ENCODE measurements around the gene PCMT1.
"Not testable (repeated sequence)": the region's sequence is repeated elsewhere in the genome, so short reads cannot be mapped to it uniquely, and the experiment has no call there.

The PCMT1 gene

GRCh38 chr6:149750136-149750609 is 632 bp downstream of the PCMT1 start:
- peak; percentile 88 for DNase-seq (ENCODE audit: low spot score)

DNA sequence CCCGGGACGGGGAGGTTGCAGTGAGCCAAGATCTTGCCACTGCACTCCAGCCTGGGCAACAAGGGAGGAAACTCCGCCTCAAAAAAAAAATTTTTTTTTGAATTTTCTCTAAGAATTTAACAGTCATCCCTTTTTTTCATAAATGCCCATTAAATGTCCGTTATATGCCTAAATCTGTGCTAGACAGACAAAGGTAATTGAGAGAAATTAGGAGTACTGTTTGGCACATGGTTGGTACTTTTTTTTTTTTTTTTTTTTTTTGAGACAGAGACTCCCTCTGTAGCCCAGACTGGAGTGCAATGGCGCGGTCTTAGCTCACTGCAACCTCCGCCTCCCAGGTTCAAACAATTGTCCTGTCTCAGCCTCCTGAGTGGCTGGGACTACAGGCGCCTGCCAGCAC is 1.7 kb downstream of the PCMT1 start:
- no peak for DNase-seq (ENCODE audit: low spot score)

GRCh38 chr6:149751920-149752319 is 2.4 kb downstream of the PCMT1 start:
- DNase-seq (ENCODE audit: low spot score), result not testable (repeated sequence)

- DNase-seq (ENCODE audit: low spot score), result no peak
Observed at GRCh38 chr6:149752600-149753373, 3.2 kb downstream of the PCMT1 start.

DNA sequence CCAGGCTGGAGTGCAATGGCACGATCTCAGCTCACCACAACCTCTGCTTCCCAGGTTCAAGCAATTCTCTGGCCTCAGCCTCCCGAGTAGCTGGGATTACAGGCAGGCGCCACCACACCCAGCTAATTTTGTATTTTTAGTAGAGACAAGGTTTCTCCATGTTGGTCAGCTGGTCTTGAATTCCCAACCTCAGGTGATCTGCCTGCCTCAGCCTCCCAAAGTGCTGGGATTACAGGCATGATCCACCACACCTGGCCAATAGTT is 3.8 kb downstream of the PCMT1 start:
- DNase-seq (ENCODE audit: low spot score), result not testable (repeated sequence)

- no peak for DNase-seq (ENCODE audit: low spot score)
Observed at GRCh38 chr6:149754548-149754947, 5.0 kb downstream of the PCMT1 start.

- no peak for DNase-seq (ENCODE audit: low spot score)
Observed at GRCh38 chr6:149755300-149756260, 6.0 kb downstream of the PCMT1 start.

- DNase-seq (ENCODE audit: low spot score), result no peak
Observed at GRCh38 chr6:149756261-149756636, 6.7 kb downstream of the PCMT1 start.

- no peak for DNase-seq (ENCODE audit: low spot score)
Observed at GRCh38 chr6:149761438-149761837, 11.9 kb downstream of the PCMT1 start.

DNA sequence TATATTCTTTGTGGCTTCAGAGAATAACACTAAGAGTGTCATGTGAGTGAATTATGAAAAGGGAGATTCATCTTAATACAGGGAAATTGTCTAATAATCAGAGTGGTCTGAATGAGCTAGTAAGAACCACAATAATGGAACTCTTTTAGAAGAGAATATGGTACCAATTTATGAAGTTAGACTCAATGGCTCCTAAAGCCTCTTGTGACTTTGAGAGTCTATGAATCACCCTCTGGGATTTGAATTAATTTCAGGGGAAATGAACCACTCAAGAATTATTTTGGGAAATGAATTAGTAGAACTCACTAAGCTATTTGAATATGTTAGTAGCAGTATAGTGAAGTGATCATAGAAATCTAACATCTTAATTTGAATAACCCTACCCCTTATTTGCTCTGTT is 14.3 kb downstream of the PCMT1 start:
- DNase-seq (ENCODE audit: low spot score), result no peak

DNA sequence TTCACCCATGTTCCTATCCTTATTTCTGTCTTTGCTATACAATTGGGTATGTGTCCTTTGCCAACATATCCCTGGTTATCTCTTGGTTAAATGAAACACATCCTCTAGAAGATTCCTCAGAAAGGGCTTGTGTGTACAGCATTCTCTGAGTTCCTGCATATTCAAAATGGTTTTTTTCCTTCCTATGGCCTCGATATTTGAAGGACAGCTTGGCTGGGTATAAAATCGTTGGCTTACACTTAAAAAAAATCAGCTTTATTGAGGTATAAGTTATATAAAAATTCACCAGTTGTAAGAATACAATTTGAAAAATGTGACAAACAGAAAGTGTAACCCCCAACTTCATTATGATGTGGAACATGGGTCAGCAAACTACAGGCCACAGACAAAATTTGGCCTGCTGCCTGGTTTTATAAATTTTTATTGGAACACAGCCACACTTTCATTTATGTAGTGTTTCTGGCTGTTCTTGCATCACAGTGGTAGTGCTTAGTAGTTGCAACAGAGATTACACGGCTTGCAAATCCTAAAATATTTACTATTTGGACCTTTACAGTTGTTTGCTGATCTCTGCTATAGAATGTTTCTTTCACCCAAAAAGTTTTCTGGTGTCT is 16.7 kb downstream of the PCMT1 start:
- DNase-seq (ENCODE audit: low spot score), result no peak

DNA sequence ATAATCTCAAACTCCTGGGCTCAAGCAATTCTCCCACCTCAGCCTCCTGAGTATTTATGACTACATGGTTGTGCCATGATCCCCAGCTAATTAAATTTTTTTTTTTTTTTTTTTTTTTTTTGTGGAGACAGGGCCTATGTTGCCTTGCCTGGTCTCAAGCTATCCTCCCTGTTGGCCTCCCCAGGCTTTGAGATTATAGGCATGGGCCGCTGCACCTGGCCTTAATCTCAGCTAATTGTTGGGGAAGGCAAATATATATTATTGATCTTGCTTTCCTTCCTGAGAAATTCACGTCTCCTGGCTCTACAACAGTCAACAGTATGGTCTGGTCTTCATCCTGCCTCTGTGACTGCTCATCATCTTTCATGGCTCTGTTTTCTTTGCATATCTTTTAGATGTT is 20.1 kb downstream of the PCMT1 start:
- no peak for DNase-seq (ENCODE audit: low spot score)

- no peak for DNase-seq (ENCODE audit: low spot score)
Observed at GRCh38 chr6:149771185-149771584, 21.6 kb downstream of the PCMT1 start.

DNA sequence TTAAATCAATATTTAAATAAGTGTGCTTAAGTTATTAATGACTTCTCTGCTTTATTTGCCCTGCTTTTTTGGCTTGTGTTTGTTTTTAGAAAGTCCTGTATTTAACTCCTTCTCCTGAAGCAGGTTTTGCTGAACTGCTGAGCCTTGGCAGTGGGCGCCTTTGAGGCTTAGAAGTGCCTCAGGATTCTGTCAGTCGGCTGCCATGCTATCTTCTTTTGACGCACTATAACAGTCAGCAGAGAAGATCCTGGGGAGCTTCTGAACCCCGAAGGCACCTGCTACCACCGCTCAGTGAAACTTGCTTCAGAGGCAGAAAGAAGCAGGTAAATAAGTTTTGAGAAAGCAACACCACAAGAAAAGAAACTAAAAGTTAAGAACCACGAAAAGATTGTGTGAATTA is 22.4 kb downstream of the PCMT1 start:
- DNase-seq (ENCODE audit: low spot score), result no peak

- DNase-seq (ENCODE audit: low spot score), result no peak
Observed at GRCh38 chr6:149777624-149778023, 28.1 kb downstream of the PCMT1 start.

- DNase-seq (ENCODE audit: low spot score), result no peak
Observed at GRCh38 chr6:149779644-149779963, 30.1 kb downstream of the PCMT1 start.

GRCh38 chr6:149781715-149782114 is 32.2 kb downstream of the PCMT1 start:
- no peak for DNase-seq (ENCODE audit: low spot score)

GRCh38 chr6:149782337-149782736 is 32.8 kb downstream of the PCMT1 start:
- DNase-seq (ENCODE audit: low spot score), result no peak

DNA sequence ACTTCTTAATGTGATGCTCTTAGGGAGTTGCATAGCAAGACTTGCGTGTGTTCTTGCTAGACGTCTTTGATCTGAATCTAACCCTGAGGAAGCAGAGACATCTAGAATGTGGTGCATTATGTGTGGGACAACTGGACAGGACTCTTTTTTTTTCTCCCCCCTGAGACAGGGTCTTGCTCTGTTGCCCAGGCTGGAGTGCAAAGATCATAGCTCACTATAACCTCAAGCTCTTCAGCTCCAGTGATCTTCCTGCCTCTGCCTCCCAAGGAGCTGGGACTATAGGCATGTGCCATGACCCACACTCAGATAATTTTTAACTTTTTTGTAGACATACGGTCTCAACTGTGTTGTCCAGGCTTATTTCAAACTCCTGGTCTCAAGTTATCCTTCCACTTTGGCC is 34.0 kb downstream of the PCMT1 start:
- DNase-seq (ENCODE audit: low spot score), result no peak

DNA sequence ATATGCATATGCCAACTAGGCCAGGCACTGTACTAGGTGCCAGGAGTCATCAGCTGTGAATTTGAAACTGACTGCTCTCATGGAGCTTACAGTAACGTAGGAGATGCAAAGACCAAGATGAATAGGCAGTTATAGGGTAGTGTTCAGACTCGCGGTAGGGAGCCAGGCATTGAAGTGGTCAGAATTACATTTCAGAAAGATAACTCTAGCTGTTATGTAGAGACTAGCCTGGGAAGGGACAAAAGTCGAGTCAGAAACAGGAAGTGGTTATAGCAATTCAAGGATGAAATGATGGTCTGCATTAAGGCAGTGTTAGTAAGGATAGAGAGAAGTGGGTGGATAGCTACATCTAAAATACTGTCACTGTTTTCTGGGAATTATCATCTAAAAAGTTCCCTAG is 56.6 kb downstream of the PCMT1 start:
- no peak for DNase-seq (ENCODE audit: low spot score)

- no peak for DNase-seq (ENCODE audit: low spot score)
Observed at GRCh38 chr6:149809798-149810197, 60.3 kb downstream of the PCMT1 start.

DNA sequence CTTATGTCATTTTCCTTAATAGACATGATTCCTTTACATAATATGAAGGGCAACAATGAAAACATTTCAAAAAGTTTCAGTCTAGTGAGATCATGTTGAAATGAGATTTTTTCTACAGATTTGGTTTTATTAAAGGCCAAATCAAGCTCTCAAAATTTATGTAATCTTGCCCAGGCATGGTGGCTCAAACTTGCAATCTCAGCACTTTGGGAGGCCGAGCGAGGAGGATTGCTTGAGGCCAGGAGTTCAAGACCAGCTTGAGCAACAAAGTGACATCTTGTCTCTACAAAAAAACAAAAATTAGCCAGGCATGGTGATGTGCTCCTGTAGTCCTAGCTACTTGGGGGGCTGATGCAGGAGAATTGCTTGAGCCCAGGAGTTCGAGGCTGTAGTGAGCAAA is 63.8 kb downstream of the PCMT1 start:
- no peak for DNase-seq (ENCODE audit: low spot score)

GRCh38 chr6:149815788-149816187 is 66.2 kb downstream of the PCMT1 start:
- DNase-seq (ENCODE audit: low spot score), result no peak

All from SK-N-DZ (cell line).